GM19099 (cell line): ENCODE results near the gene BTRC.

ENCODE experiments used
- POLR2A ChIP-seq: IDR thresholded peaks from 3 replicates; pipeline ENCODE4 v1.6.1; 2011; ENCODE audit warnings: low read depth; ENCODE audit not compliant: insufficient read length; ENCODE audit errors: extremely low read depth

Gene BTRC

DNA sequence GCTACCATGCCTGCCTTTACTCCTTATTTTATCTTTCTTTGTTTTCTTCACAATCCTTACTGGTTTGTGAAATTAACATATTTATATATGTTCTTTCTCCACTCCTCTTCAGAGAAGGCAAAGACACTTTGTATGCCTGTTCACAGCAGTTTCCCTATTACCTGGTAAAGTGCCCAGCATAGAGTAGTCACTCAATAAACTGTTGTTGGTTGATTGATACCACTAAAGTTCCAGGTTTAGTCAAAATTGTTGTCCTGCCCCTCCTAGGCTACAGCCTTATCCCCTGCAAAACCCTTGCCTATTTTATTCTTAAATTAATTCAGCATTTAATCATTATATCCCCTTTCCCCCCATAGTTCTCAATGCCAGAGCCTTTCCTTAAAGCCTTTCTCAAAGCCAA, 158.0 kb downstream of the BTRC start:
- no peak for TF ChIP-seq POLR2A

DNA sequence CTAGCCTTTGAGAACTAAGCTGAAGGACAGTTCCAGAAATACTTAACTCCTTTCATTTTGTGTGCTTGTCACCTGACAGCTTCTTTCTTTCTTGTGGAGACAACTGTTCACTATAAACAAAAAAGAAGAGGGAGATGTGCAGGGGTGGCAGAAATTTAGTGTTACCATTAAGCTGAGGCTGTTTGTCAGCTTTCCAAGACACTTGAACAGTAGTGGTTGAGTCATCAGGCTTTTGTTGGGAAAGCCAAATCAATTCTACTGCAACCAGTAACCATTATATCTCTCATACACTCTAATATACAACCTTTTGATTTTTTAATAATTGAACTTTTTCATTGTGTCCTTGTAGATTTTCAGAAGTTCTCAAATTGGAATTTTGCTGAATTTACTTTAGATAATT, 158.8 kb downstream of the BTRC start:
- TF ChIP-seq POLR2A: no peak

DNA sequence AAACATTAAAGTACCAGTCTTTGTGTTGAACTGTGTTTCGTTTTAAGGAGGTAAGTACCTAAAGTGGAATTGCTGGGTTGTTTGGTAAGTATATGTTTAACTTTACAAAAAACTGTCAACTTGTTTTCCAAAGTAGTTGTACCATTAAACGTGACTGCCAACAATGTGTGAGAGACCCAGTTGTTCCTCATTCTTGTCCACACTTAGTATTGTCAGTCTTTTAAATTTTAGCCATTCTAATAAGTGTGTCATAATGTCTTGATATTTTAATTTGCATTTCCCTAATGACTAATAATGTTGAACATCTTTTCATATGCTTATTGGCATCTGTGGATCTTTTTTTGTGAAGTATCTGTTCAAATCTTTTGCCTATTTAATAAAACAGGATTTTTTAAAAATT, 159.8 kb downstream of the BTRC start:
- no peak for TF ChIP-seq POLR2A

DNA sequence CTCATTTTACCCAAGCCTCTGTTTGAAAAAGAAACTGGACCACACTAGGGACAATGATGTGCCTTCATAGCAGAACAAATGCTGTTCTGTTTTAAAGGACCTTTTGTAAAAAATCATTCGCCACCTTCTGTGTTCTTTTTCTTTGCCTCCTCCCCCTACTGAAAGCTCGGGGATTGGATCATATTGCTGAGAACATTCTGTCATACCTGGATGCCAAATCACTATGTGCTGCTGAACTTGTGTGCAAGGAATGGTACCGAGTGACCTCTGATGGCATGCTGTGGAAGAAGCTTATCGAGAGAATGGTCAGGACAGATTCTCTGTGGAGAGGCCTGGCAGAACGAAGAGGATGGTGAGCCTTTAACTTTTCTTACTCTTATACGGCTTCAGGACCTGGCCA, 171.9 kb downstream of the BTRC start:
- TF ChIP-seq POLR2A: no peak

DNA sequence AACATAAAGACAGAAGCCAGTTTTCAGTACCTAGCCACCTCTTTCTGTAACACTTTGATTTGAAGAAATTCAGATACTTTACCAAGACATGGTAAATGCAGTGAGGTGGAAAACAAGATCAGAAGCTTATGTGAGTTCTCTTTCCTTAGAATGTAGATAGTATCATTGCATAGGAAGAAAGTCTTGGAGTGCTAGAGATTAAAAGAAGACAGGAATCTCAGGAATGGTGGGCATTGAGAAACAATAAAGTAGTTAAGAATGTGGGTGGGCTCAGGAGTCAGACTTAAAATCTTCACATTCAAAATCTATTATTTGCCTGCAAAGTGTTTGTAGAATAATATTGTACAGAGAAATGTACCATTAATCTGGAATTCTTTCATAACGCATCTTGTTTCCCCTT, 175.2 kb downstream of the BTRC start:
- TF ChIP-seq POLR2A: no peak

DNA sequence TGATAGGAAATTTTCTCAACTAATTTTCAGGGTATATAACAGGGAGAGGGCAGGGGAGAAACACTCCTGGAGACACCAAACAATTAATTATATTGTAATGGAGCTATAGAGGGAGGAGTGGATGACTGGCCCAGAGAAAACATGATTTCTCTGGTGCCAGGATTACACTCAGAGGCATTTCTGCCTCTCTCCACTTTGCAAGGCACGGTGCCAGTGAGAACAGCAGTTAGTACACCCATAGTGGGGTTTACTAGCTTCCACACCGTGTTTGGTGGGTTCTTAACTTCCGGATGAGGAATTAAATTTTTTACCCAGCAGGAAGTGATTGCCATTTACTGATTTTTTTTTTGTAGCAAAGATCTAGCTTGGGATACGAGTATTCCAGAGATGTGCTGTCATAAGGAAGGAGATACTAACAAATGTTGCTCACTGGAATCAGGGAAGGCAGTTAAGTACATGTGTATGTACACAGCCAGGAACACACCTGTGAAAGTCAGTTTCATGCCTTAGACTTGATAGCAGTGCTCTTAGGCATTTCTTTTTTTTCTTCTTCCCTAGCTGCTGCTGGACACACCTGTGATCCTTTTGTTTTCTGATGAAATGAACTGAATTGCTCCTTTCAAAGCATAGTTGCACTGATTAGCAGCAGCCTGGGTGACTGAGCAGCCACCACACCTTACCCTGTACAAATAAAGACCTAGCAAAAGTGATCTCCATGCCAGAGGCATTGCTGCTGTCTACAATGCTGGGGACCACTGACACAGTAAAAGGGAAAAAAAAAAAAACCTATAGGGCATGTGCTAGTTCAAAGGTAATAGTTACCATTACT, 176.0 kb downstream of the BTRC start:
- TF ChIP-seq POLR2A: no peak

DNA sequence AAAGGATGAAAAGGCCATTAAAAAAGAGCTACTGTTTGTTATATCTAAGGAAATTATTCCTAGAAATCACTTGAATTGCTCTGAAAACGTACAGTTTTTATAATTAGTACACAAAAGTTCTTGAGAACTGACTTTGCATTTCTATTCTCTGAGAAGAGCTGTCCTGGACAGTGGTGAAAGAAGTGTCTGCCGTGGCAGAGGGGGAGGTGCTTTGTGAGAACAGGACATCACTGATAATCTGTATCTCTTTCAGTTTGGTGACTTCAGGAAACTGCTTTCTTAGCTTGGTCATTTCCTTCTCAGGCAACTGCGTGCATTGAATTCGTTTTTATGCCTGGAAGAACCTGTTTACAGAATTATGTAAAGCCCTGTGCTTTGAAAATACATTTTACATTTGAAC, 182.0 kb downstream of the BTRC start:
- no peak for TF ChIP-seq POLR2A

DNA sequence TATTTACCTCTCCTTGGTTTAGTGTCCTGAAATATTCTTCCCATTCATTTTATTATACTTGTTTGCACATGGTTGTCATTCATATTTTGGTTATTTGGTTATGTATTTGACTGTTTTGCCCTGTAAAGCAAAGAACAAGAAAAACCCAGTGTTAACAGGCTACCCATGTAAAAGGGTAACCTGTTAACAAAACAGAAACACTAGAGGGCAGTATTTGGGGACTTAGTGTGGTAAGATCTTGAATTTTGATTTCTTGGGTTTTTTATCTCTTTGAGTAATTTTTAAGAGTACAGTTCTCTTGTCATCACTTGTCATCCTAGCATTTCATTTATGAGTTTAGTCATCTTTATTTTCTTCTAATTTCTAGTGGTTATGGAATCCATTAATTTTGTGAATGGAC, 182.8 kb downstream of the BTRC start:
- no peak for TF ChIP-seq POLR2A

DNA sequence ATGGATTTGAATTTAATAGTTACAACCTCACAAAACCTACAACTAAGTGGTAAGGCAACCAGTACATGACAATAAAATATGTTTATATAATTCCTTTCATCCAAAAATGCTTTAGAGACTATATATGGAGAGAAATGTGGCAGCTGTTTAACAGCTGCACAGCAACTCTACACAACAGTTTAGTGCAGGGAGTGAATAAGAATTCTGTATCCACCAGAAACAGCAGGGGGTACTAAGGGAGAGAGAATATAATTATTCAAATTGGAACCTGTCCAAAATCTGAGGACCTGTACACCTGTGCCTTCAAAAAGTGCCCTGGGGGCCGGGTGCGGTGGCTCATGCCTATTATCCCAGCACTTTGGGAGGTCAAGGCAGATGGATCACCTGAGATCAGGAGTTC, 184.5 kb downstream of the BTRC start:
- no peak for TF ChIP-seq POLR2A

DNA sequence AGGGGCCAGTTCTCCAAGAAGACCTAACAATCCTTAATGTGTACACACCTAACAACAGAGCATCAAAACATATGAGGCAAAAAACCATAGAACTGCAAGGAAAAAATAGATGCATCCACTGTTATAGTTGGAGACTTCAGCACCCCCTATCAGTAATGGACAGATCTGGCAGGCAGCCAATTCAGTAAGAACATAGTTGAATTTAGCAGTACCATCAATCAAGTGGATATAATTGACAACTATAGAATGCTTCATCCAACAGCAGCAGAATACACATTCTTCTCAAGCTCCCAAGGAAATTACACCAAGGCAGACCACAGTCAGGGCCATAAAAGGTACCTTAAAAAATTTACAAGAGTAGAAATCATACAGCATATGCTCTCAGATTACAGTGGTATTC, 191.9 kb downstream of the BTRC start:
- TF ChIP-seq POLR2A: no peak

DNA sequence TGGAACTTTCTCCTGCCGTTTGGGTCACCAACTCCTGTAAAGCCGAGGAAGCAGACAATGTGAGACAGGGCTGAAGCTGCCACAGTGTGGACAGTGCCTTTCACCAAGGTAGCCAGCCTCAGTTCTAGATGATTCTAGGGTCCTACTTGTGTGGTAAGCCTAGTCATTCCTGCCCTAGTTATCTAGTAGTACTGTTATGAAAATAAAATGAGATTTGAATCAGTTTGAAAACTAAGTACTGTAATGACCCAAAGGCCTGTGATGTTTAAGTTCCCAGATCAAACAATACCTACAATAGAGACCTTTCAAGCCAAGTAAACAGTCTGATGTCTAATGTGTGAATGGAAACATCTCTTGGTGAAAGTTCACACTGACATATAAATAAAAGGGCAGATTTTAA, 197.0 kb downstream of the BTRC start:
- TF ChIP-seq POLR2A: no peak

DNA sequence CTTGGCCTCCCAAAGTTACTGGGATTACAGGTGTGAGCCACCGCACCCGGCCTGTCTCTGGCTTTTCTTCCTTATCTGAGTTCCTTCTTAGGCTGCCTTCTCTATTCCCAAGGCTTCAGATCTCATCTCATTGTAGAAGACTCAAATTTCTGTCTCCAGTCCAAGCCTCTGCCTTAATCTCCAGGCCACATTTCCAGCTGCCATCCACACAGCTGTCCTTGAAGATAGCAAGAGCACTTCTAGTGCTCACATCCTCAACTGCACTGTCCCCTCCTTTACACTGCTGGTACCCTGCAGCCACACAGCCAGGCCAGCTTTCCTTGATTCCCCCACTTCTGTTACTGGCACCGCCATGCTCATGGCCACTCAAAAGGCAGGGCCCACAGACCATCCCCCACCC, 198.5 kb downstream of the BTRC start:
- no peak for TF ChIP-seq POLR2A

DNA sequence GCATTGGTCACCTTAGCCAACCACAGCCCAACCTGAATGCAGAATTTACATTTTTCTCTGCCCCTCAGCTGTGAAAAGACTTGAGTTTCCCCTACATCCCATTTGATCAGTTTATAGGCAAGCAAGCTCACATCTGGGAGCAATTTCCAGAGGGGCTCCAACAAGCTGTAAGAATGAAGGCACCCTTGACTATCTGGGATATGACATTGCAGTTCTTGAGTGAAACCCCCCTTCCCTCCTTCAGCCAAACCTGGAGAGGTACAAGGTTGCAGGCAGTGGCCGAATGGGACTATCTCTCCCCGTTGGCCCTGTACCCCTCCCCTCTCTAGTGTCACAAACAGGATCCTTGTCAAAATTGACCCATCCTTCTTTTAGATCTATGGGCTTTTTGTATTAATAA, 203.6 kb downstream of the BTRC start:
- TF ChIP-seq POLR2A: no peak

DNA sequence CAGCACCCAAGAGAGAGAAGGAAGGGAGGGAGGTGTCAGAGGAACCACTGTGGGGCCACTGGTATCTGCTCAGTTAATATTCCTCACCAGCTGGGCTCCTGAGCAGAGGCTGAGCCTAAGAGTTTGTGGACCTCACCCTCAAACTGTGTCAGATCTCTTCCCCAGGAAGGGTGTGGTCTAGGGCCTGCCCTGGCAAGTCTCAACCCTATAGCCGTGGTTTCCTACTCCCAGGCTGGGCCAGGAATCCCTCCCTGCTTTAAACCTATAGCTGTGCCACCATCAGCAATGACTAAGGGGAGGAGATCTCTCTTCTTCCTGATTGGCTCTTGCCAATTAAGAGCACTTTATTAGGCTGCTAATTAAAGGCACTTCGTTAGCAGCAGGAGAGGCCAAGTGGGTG, 204.2 kb downstream of the BTRC start:
- no peak for TF ChIP-seq POLR2A

DNA sequence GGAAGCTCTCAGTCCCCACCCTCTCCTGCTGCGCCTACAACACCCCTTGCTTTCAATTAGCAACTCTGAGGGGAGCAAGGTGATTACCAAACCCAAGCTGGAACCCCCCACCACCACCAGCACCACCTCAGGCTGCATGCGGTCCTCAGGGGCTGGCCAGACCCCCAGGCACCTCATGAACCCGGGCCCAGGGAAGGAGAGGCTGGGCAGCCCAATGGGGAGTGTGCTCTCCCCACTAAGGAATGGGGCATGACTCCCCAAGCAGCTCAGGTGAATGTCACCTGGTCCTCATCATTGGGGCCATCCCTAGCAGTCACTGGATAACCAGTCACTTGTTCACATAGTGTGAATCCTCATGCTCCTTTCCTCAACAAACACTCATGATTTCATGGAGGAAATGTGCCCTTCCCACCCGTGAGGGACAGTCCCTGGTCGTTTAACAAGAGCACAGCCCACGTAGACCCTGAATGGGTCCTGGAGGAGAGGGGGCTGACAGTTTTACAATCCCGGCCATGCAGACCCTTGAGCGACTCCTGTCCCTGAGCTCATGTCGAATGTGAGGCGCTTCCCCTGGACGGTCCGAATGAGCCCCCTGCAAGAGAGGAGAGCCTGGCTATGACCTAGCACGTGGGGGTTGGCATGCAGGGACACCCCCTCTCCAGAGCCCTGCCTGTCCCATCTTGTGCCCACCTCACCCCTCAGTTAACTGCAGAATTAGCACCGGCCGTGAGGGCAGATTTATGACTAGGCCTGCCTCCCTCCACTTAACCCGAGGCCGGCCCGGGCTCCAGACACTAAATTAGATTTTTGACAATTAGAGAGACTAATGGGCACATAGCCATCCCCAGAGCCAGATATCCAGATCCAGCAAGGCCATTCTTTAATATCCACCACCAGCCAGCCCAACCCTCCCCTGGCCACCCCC, 205.0 kb downstream of the BTRC start:
- TF ChIP-seq POLR2A: no peak
